Measurements from ENCODE around the gene TNIP3. TPM values are rescaled to one million over a fixed set of nuclear protein-coding genes. Genes with fewer than 3 reads are reported as not detected.

The TNIP3 gene
- total RNA-seq, 5 donors from 2014 or later (not counting 1 experiment from before 2014, with no cell fraction given) = 1.2 to 2.0 (median 1.2) TPM

DNA sequence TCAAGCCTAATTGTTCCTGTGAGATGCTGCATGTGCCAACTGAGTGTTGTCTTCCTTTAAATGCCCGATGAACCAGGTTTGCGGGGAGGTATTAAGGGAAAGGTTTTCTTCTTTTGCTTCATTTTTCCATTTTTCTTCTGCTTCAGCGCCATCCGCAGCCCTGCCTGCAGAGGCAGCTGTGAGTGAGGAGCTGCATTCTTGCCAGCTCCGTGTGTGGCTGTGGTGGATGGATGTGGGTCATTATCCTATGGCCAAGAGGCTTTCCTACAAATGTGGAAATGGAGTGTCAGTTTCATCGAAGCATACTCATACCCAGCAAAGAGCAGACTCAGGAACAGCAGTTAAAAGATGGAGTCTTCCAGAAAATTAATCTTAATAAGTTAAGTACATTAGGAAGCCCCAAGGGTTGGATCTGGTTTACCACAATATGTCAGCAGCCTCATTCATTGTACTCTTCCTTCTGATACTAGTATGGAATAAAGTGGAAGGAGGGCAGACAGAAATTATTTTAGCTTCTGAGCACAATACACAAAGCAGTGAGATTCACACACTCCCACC is 37.6 kb downstream of the TNIP3 start:
- WGBS (ENCODE audit: insufficient coverage) = no CpG with 5 or more reads among the region's 6 CpGs
- ATAC-seq (replicated peaks in 1 of 4) = no peak
- CTCF ChIA-PET = no interaction called here

DNA sequence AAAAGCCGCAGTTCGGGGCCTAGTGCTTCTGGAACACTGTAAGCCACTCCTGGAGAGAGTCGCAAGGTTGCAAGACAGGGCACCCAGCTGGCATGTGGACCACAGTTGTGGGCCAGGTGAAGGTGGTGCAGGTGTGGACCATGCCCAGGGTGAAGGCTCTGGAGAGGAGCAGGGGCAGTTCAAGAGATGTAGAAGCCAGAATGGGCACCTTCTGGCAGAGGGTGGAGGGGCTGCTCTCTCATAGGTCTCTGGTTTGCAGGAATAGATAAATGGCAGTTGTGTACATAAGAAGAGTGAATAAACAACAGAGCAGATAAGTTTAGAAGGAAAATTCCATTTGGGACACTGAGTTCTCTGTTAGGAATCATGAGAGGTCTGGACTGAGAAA is 38.6 kb downstream of the TNIP3 start:
- H3K27me3 Mint-ChIP-seq = no peaks in the 10 kb centered on the region
- Histone ChIP-seq H3K36me3 (ENCODE audit: control insufficient read depth in 2 of 2, extremely low read depth in 1 of 2, insufficient read depth in 1 of 2, low read length in 1 of 2) (no peaks in the 10 kb centered on the region), H3K4me1 (ENCODE audit: control insufficient read depth in 1 of 2, extremely low read depth in 1 of 2, insufficient read depth in 2 of 2, low read length in 2 of 2) (peaks cover 3 to 6% of the 10 kb centered on the region in 2 experiments), H3K4me3 (ENCODE audit: control insufficient read depth in 1 of 2, extremely low read depth in 1 of 2, low read length in 1 of 2) (no peak overlapping the region), H3K27me3 (replicated peaks in 1 of 2; ENCODE audit: control insufficient read depth in 2 of 2, extremely low read depth in 1 of 2, insufficient read depth in 2 of 2, low read length in 1 of 2) (no peaks in the 10 kb centered on the region), H3K27ac (ENCODE audit: low read length) (no peak overlapping the region), H3K9me3 (no peaks in the 10 kb centered on the region)
- H3K4me3 Mint-ChIP-seq = no peak overlapping the region
- 100% methylated on average over 3 of the region's 3 CpGs for WGBS (ENCODE audit: insufficient coverage)
- H3K9me3 Mint-ChIP-seq = peaks cover 2 to 4% (median 3%) of the 10 kb centered on the region in 3 donors
- H3K4me1 Mint-ChIP-seq = peaks cover 16 to 30% (median 23%) of the 10 kb centered on the region in 3 donors
- CTCF ChIA-PET = no interaction called here
- POLR2A ChIA-PET = no interaction called here
- no peak for ATAC-seq (replicated peaks in 1 of 4)
- peaks cover 3% of the 10 kb centered on the region for H3K36me3 Mint-ChIP-seq
- DNase-seq = no peak
- no peak overlapping the region for H3K27ac Mint-ChIP-seq

More for the DNA sequence above, 37.6 kb downstream of the TNIP3 start:
- POLR2A ChIA-PET = no interaction called here
- no peaks in the 10 kb centered on the region for H3K36me3 ChIP-seq (ENCODE audit: control insufficient read depth in 2 of 2, extremely low read depth in 1 of 2, insufficient read depth in 1 of 2, low read length in 1 of 2)
- H3K4me3 ChIP-seq (ENCODE audit: control insufficient read depth in 1 of 2, extremely low read depth in 1 of 2, low read length in 1 of 2) = no peak overlapping the region
- Mint-ChIP-seq H3K36me3 (peaks cover 3% of the 10 kb centered on the region), H3K4me1 (peaks cover 17 to 32% (median 23%) of the 10 kb centered on the region in 3 donors), H3K27ac (no peak overlapping the region), H3K4me3 (no peak overlapping the region), H3K27me3 (no peaks in the 10 kb centered on the region), H3K9me3 (peaks cover 2 to 4% (median 3%) of the 10 kb centered on the region in 3 donors)
- H3K4me1 ChIP-seq (ENCODE audit: control insufficient read depth in 1 of 2, extremely low read depth in 1 of 2, insufficient read depth in 2 of 2, low read length in 2 of 2) = peaks cover 3 to 6% of the 10 kb centered on the region in 2 experiments
- no peaks in the 10 kb centered on the region for H3K9me3 ChIP-seq
- H3K27me3 ChIP-seq (replicated peaks in 1 of 2; ENCODE audit: control insufficient read depth in 2 of 2, extremely low read depth in 1 of 2, insufficient read depth in 2 of 2, low read length in 1 of 2) = no peaks in the 10 kb centered on the region
- H3K27ac ChIP-seq (ENCODE audit: low read length) = no peak overlapping the region
- DNase-seq = no peak

DNA sequence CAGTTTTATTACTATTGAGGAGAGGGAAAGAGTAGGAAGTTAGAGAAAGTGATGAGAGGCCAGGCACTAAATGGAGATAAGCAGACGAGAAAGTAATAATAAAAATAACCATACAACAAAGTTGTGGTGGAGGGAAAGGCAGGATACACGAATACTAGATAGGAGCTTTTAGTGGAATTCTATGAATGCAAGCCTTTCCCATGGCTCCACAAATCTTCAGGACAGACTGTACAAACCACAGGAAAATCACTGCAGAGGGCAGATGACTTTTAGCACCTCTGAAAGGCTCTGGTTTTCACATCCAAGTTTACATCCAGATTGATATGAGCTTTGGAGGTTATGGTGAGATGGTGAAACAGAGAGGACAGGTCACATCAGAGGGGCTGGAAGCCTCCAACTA is 41.5 kb downstream of the TNIP3 start:
- POLR2A ChIA-PET = interaction anchor here in 1 of 2 donors (0.8 kb wide), 1 partner anchor 111 kb away, joined by 3 read pairs; no protein-coding TSS in a partner anchor
- H3K4me3 Mint-ChIP-seq = no peak overlapping the region
- H3K27me3 Mint-ChIP-seq = no peaks in the 10 kb centered on the region
- Histone ChIP-seq H3K4me1 (ENCODE audit: control insufficient read depth in 1 of 2, extremely low read depth in 1 of 2, insufficient read depth in 2 of 2, low read length in 2 of 2) (peaks cover 7 to 22% of the 10 kb centered on the region in 2 experiments), H3K36me3 (ENCODE audit: control insufficient read depth in 2 of 2, extremely low read depth in 1 of 2, insufficient read depth in 1 of 2, low read length in 1 of 2) (no peaks in the 10 kb centered on the region), H3K27ac (ENCODE audit: low read length) (no peak overlapping the region), H3K9me3 (no peaks in the 10 kb centered on the region), H3K27me3 (replicated peaks in 1 of 2; ENCODE audit: control insufficient read depth in 2 of 2, extremely low read depth in 1 of 2, insufficient read depth in 2 of 2, low read length in 1 of 2) (no peaks in the 10 kb centered on the region), H3K4me3 (ENCODE audit: control insufficient read depth in 1 of 2, extremely low read depth in 1 of 2, low read length in 1 of 2) (no peak overlapping the region)
- no peak for ATAC-seq (replicated peaks in 1 of 4)
- H3K27ac Mint-ChIP-seq = no peak overlapping the region
- no peaks in the 10 kb centered on the region for H3K9me3 Mint-ChIP-seq
- no peaks in the 10 kb centered on the region for H3K36me3 Mint-ChIP-seq
- WGBS (ENCODE audit: insufficient coverage) = no CpG with 5 or more reads among the region's 2 CpGs
- H3K4me1 Mint-ChIP-seq = peaks cover 20 to 31% (median 27%) of the 10 kb centered on the region in 3 donors
- CTCF ChIA-PET = no interaction called here
- DNase-seq = no peak

DNA sequence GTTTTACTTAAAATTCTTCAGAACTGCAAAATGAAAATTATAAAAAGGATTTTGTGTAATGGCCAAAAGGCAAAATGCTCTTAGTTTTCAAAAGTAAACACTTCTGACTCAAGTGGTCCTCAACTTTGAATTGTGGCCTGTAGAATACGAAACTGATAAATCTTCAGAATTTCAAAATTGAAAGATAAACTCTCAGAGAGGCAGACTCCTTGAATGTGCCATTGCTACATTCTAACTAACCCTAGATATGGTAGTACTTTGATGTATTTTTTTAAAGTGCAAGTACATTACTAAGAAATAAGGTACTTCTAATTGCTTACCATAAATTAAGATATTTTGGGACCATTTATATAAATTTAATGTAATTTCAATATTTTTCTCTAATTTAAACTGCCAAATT is 44.4 kb downstream of the TNIP3 start:
- Histone ChIP-seq H3K9me3 (no peaks in the 10 kb centered on the region), H3K4me3 (ENCODE audit: control insufficient read depth in 1 of 2, extremely low read depth in 1 of 2, low read length in 1 of 2) (no peak overlapping the region), H3K27ac (ENCODE audit: low read length) (no peak overlapping the region), H3K27me3 (replicated peaks in 1 of 2; ENCODE audit: control insufficient read depth in 2 of 2, extremely low read depth in 1 of 2, insufficient read depth in 2 of 2, low read length in 1 of 2) (no peaks in the 10 kb centered on the region), H3K36me3 (ENCODE audit: control insufficient read depth in 2 of 2, extremely low read depth in 1 of 2, insufficient read depth in 1 of 2, low read length in 1 of 2) (no peaks in the 10 kb centered on the region), H3K4me1 (ENCODE audit: control insufficient read depth in 1 of 2, extremely low read depth in 1 of 2, insufficient read depth in 2 of 2, low read length in 2 of 2) (peaks cover 7 to 18% of the 10 kb centered on the region in 2 experiments)
- H3K4me1 Mint-ChIP-seq = peaks cover 14 to 15% (median 15%) of the 10 kb centered on the region in 3 donors
- no peaks in the 10 kb centered on the region for H3K9me3 Mint-ChIP-seq
- H3K36me3 Mint-ChIP-seq = no peaks in the 10 kb centered on the region
- ATAC-seq (replicated peaks in 1 of 4) = no peak
- WGBS (ENCODE audit: insufficient coverage) = no CpG with 5 or more reads among the region's 1 CpG
- CTCF ChIA-PET = no interaction called here
- no peak overlapping the region for H3K27ac Mint-ChIP-seq
- no peaks in the 10 kb centered on the region for H3K27me3 Mint-ChIP-seq
- POLR2A ChIA-PET = no interaction called here
- DNase-seq = no peak
- no peak overlapping the region for H3K4me3 Mint-ChIP-seq

DNA sequence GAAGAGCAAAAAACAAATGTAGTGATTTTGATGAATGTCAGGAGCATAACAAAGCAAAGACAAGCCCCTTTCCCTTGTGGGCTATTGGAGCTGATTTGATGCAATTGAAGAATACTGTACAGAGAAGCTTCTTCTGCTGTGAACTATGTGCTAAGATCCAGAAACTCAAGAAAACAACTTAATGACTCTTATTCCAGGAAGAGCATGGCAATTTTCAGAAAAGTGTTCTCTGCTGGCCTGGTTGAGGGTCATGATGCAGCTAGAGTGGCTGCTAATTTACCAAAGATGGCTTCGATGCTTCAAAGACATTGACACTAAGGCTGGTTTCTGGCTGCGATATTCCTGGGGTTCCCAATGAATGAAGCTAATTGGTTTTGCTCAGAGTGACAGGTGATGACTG is 45.8 kb downstream of the TNIP3 start:
- Mint-ChIP-seq H3K4me3 (no peak overlapping the region), H3K9me3 (no peaks in the 10 kb centered on the region), H3K36me3 (no peaks in the 10 kb centered on the region), H3K27me3 (no peaks in the 10 kb centered on the region), H3K4me1 (peaks cover 18 to 23% (median 20%) of the 10 kb centered on the region in 3 donors), H3K27ac (no peak overlapping the region)
- DNase-seq (no peak), ATAC-seq (replicated peaks in 1 of 4) (no peak)
- ChIA-PET POLR2A (interaction anchor here in 1 of 2 donors (0.7 kb wide), 1 partner anchor 33 kb away, joined by 3 read pairs; no protein-coding TSS in a partner anchor), CTCF (interaction anchor here (0.6 to 1.1 kb wide), 4 partner anchors 74 to 614 kb away, joined by 3 to 4 read pairs (median 3); no protein-coding TSS in a partner anchor)
- Histone ChIP-seq H3K9me3 (no peaks in the 10 kb centered on the region), H3K36me3 (ENCODE audit: control insufficient read depth in 2 of 2, extremely low read depth in 1 of 2, insufficient read depth in 1 of 2, low read length in 1 of 2) (no peaks in the 10 kb centered on the region), H3K27ac (ENCODE audit: low read length) (no peak overlapping the region), H3K4me1 (ENCODE audit: control insufficient read depth in 1 of 2, extremely low read depth in 1 of 2, insufficient read depth in 2 of 2, low read length in 2 of 2) (peaks cover 7 to 18% of the 10 kb centered on the region in 2 experiments), H3K27me3 (replicated peaks in 1 of 2; ENCODE audit: control insufficient read depth in 2 of 2, extremely low read depth in 1 of 2, insufficient read depth in 2 of 2, low read length in 1 of 2) (no peaks in the 10 kb centered on the region), H3K4me3 (ENCODE audit: control insufficient read depth in 1 of 2, extremely low read depth in 1 of 2, low read length in 1 of 2) (no peak overlapping the region)
- 100% methylated on average over 1 of the region's 2 CpGs for WGBS (ENCODE audit: insufficient coverage)

DNA sequence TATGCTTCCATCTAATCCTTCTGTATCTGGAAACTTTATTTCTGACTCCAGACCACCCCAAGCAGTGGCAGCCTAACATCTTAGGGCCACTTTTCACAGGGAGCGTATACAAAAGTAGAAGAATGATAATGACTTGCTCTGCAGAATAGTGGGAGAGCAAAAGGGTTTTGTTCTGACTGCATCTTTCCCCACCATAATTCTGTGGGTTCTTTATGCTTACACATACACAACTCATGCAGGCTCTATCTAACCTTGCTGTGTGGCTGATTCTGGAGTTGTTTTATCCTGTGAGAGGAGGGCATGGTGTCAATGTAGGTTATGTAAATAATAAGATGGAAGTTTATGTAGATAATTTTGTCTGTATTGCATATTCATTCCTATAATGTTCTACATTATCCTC is 49.4 kb downstream of the TNIP3 start:
- H3K27ac Mint-ChIP-seq = no peak overlapping the region
- H3K4me3 Mint-ChIP-seq = no peak overlapping the region
- H3K36me3 ChIP-seq (ENCODE audit: control insufficient read depth in 2 of 2, extremely low read depth in 1 of 2, insufficient read depth in 1 of 2, low read length in 1 of 2) = no peaks in the 10 kb centered on the region
- CTCF ChIA-PET = no interaction called here
- H3K9me3 Mint-ChIP-seq = no peaks in the 10 kb centered on the region
- no peaks in the 10 kb centered on the region for H3K27me3 Mint-ChIP-seq
- DNase-seq (no peak), ATAC-seq (replicated peaks in 1 of 4) (no peak)
- peaks cover 20 to 23% (median 22%) of the 10 kb centered on the region in 3 donors for H3K4me1 Mint-ChIP-seq
- no peaks in the 10 kb centered on the region for H3K9me3 ChIP-seq
- POLR2A ChIA-PET = no interaction called here
- no peak overlapping the region for H3K27ac ChIP-seq (ENCODE audit: low read length)
- WGBS (ENCODE audit: insufficient coverage) = no CpG with 5 or more reads among the region's 1 CpG
- no peaks in the 10 kb centered on the region for H3K36me3 Mint-ChIP-seq
- H3K27me3 ChIP-seq (replicated peaks in 1 of 2; ENCODE audit: control insufficient read depth in 2 of 2, extremely low read depth in 1 of 2, insufficient read depth in 2 of 2, low read length in 1 of 2) = no peaks in the 10 kb centered on the region
- peaks cover 7 to 15% of the 10 kb centered on the region in 2 experiments for H3K4me1 ChIP-seq (ENCODE audit: control insufficient read depth in 1 of 2, extremely low read depth in 1 of 2, insufficient read depth in 2 of 2, low read length in 2 of 2)
- H3K4me3 ChIP-seq (ENCODE audit: control insufficient read depth in 1 of 2, extremely low read depth in 1 of 2, low read length in 1 of 2) = no peak overlapping the region

All from T-cell (primary cell).